CD8-positive, alpha-beta memory T cell (primary cell): ENCODE data around the gene MON1A. TPM values are rescaled to one million over a fixed set of nuclear protein-coding genes. Genes with fewer than 3 reads are reported as not detected.

Experiments
- CTCF ChIA-PET: fragments of 350-600 bp; sonication (Branson Sonifier 250); formaldehyde crosslinking; loops from one replicate; lab custom pipeline; 2021; ENCODE audit warnings: antibody characterized with exemption; lab: Charles Lee
- POLR2A ChIA-PET: fragments of 350-600 bp; sonication (Branson Sonifier 250); formaldehyde crosslinking; loops from one replicate; lab custom pipeline; 2021; ENCODE audit warnings: antibody characterized with exemption; lab: Charles Lee
- DNase-seq, 5 donors: peaks; one replicate each; pipeline versions ENCODE4 v3.0.0 to v3.0.0-alpha.2; 2020 to 2022; ENCODE audit warnings: mixed read lengths in 1 of 5
- H3K27ac ChIP-seq: one replicate; pipeline ENCODE4 v1.7.0; 2013; ENCODE audit warnings: low read depth, mild to moderate bottlenecking, low read length, moderate library complexity
- H3K27me3 ChIP-seq: 2 replicates; pipeline ENCODE4 v1.7.0; 2013; ENCODE audit warnings: low read length, mild to moderate bottlenecking; ENCODE audit not compliant: insufficient read depth, poor library complexity, severe bottlenecking
- H3K36me3 ChIP-seq: 2 replicates; pipeline ENCODE4 v1.7.0; 2013; ENCODE audit warnings: mild to moderate bottlenecking, low read length, moderate library complexity; ENCODE audit not compliant: insufficient read depth
- H3K4me1 ChIP-seq: 2 replicates; pipeline ENCODE4 v1.7.0; 2013; ENCODE audit warnings: mild to moderate bottlenecking, low read length, moderate library complexity; ENCODE audit not compliant: insufficient read depth
- H3K4me3 ChIP-seq: 2 replicates; pipeline ENCODE4 v1.7.0; 2013; ENCODE audit warnings: mild to moderate bottlenecking, low read length
- H3K9me3 ChIP-seq: 2 replicates; pipeline ENCODE4 v1.7.0; 2013; ENCODE audit warnings: mild to moderate bottlenecking, low read length
- H3K27ac Mint-ChIP-seq, 8 donors: one replicate each; pipeline ENCODE4 v1.8.0; 2020 to 2021; ENCODE audit warnings: mixed read lengths in 8 of 8, mild to moderate bottlenecking in 6 of 8, inconsistent platforms in 3 of 8, moderate library complexity in 3 of 8
- H3K27me3 Mint-ChIP-seq, 2 donors: one replicate each; pipeline ENCODE4 v1.8.0; 2020 to 2021; ENCODE audit warnings: mixed read lengths in 2 of 2, mild to moderate bottlenecking in 1 of 2, moderate library complexity in 1 of 2
- H3K36me3 Mint-ChIP-seq, 3 donors: one replicate each; pipeline ENCODE4 v1.8.0; 2020 to 2021; ENCODE audit warnings: mixed read lengths in 3 of 3, inconsistent platforms in 1 of 3, mild to moderate bottlenecking in 1 of 3
- H3K4me1 Mint-ChIP-seq, 3 donors: one replicate each; pipeline ENCODE4 v1.8.0; 2020 to 2021; ENCODE audit warnings: mixed read lengths in 3 of 3, inconsistent platforms in 1 of 3, mild to moderate bottlenecking in 1 of 3
- H3K4me3 Mint-ChIP-seq, 7 donors: one replicate each; pipeline ENCODE4 v1.8.0; 2020 to 2021; ENCODE audit warnings: mixed read lengths in 7 of 7, mild to moderate bottlenecking in 6 of 7, moderate library complexity in 4 of 7, inconsistent platforms in 2 of 7
- H3K9me3 Mint-ChIP-seq, 5 donors: one replicate each; pipeline ENCODE4 v1.8.0; 2020 to 2022; ENCODE audit warnings: mixed read lengths in 5 of 5, mild to moderate bottlenecking in 3 of 5, moderate library complexity in 2 of 5, inconsistent platforms in 1 of 5
- polyA plus RNA-seq: library from polyadenylated mRNA; unstranded; fragments of 300-500 nt; fragmentation: Illumina TruSeq; gene quantifications from one replicate; pipeline ENCODE4 v1.2.3, GENCODE V29; 2021
- total RNA-seq, 2 experiments: library from RNA; stranded (reverse); gene quantifications; one replicate each; pipeline ENCODE4 v1.2.3, GENCODE V29; 2021

Gene MON1A
- total and polyA plus RNA-seq, 3 experiments from 2014 or later: 17.9 to 22.4 (median 18.1) TPM

GRCh38 chr3:49869525-49870126 lies 60.0 kb downstream of the MON1A start, which contains the start of gene CAMKV:
CAMKV (minus strand) TSS chr3:49869906; CDS start chr3:49862388, 7,518 bp downstream.
- POLR2A ChIA-PET: no interaction called here
- peak within 1 kb of the TSS in 6 of 7 donors; percentile 15 to 47 (median 25) for H3K4me3 Mint-ChIP-seq
- no peak within 1 kb of the TSS for H3K4me3 ChIP-seq

DNA sequence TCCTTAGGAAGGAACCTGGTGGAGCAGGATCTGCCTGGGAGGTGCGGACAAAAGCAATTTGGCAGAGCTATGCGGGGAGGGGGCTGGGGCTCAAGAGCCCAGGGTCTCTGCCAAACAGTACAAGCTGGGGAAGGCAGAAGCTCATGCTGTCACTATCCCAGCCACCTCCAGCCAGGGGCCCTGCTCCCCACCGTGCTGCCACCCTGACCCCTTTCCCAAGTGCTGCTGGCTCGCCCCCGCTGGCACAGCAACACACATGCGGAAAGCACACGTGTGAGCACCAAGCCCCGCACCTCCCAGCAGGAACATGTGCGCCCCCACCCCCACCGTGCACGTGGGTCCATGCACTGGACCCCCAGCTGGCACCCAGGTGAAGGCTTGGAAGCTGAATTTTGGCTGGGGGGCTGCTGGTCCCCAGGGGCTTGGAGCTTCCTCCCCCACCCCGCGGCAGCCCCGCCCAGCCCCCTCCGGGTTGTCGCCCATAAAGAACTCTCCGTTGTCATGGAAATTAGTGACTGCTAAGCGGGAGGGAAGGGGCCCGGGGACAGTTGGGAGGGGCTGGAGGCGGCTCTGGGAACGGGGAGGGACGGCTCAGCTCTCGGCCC lies 60.6 kb downstream of the MON1A start:
- Histone ChIP-seq H3K9me3 (no peaks in the 10 kb centered on the region), H3K36me3 (no peaks in the 10 kb centered on the region), H3K4me1 (peaks cover 6% of the 10 kb centered on the region), H3K27me3 (peaks cover 25% of the 10 kb centered on the region), H3K4me3 (no peak overlapping the region), H3K27ac (no peak overlapping the region)
- Mint-ChIP-seq H3K9me3 (no peaks in the 10 kb centered on the region), H3K27me3 (peaks cover 39 to 44% of the 10 kb centered on the region in 2 donors), H3K4me1 (peaks cover 5 to 12% (median 6%) of the 10 kb centered on the region in 3 donors), H3K4me3 (peak overlapping the region in 3 of 7 donors; percentile 23 to 47 (median 37)), H3K27ac (no peak overlapping the region), H3K36me3 (no peaks in the 10 kb centered on the region)
- no peak for DNase-seq
- ChIA-PET POLR2A (no interaction called here), CTCF (interaction anchor here (1.0 kb wide), 1 partner anchor 12 kb away, joined by 3 read pairs; no protein-coding TSS in a partner anchor)

More at GRCh38 chr3:49869525-49870126, 60.0 kb downstream of the MON1A start, which contains the start of gene CAMKV:
- H3K4me1 Mint-ChIP-seq: peaks cover 5 to 12% (median 6%) of the 10 kb centered on the region in 3 donors
- H3K9me3 ChIP-seq: no peaks in the 10 kb centered on the region
- CTCF ChIA-PET: no interaction called here
- H3K36me3 Mint-ChIP-seq: no peaks in the 10 kb centered on the region
- H3K27ac ChIP-seq: no peak within 1 kb of the TSS
- peak in 3 of 5 donors; percentile 11 to 27 (median 14) for DNase-seq
- H3K4me1 ChIP-seq: peaks cover 6% of the 10 kb centered on the region
- H3K27ac Mint-ChIP-seq: peak within 1 kb of the TSS in 2 of 8 donors; percentile 33 to 43
- peaks cover 22% of the 10 kb centered on the region for H3K27me3 ChIP-seq
- H3K27me3 Mint-ChIP-seq: peaks cover 39 to 41% of the 10 kb centered on the region in 2 donors
- no peaks in the 10 kb centered on the region for H3K9me3 Mint-ChIP-seq
- no peaks in the 10 kb centered on the region for H3K36me3 ChIP-seq

GRCh38 chr3:49867871-49868321 lies 61.7 kb downstream of the MON1A start:
- Histone ChIP-seq H3K4me1 (peaks cover 6% of the 10 kb centered on the region), H3K36me3 (no peaks in the 10 kb centered on the region), H3K27ac (no peak overlapping the region), H3K4me3 (no peak overlapping the region), H3K9me3 (no peaks in the 10 kb centered on the region), H3K27me3 (peaks cover 25% of the 10 kb centered on the region)
- Mint-ChIP-seq H3K9me3 (no peaks in the 10 kb centered on the region), H3K4me1 (peaks cover 5 to 12% (median 5%) of the 10 kb centered on the region in 3 donors), H3K36me3 (no peaks in the 10 kb centered on the region), H3K27ac (no peak overlapping the region), H3K27me3 (peaks cover 40 to 54% of the 10 kb centered on the region in 2 donors), H3K4me3 (peak overlapping the region in 3 of 7 donors; percentile 23 to 51 (median 37))
- CTCF ChIA-PET: interaction anchor here (1.0 kb wide), 1 partner anchor 11 kb away, joined by 3 read pairs; no protein-coding TSS in a partner anchor
- no peak for DNase-seq
- POLR2A ChIA-PET: no interaction called here

DNA sequence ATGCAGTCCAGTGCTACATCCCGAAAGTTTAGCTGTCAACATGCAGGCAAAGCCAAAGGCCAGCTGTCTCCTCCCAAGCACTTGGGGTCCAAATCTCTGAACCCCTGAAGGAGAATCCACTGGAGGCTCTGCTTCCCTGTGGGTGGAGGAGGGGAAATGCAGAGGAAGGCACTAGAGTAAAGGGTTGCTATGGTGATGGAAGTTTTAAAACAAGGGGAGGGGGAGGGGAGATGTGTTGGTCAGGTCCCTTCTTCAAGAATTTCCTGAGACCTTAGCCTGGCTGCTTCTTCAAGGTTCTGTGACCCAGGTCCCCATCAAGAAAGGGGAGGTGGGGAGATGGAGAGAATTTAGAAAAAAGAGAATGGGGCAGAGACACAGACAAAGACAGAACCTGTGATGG lies 62.2 kb downstream of the MON1A start:
- Histone ChIP-seq H3K4me1 (peaks cover 6% of the 10 kb centered on the region), H3K36me3 (no peaks in the 10 kb centered on the region), H3K9me3 (no peaks in the 10 kb centered on the region), H3K27me3 (peaks cover 25% of the 10 kb centered on the region), H3K4me3 (no peak overlapping the region), H3K27ac (no peak overlapping the region)
- H3K4me1 Mint-ChIP-seq: peaks cover 4 to 12% (median 5%) of the 10 kb centered on the region in 3 donors
- no peaks in the 10 kb centered on the region for H3K9me3 Mint-ChIP-seq
- peak overlapping the region in 2 of 7 donors; percentile 19 to 22 for H3K4me3 Mint-ChIP-seq
- H3K36me3 Mint-ChIP-seq: no peaks in the 10 kb centered on the region
- peaks cover 44 to 57% of the 10 kb centered on the region in 2 donors for H3K27me3 Mint-ChIP-seq
- POLR2A ChIA-PET: interaction anchor here (0.5 kb wide), 1 partner anchor 143 kb away, joined by 7 read pairs; no protein-coding TSS in a partner anchor
- CTCF ChIA-PET: no interaction called here
- no peak for DNase-seq
- H3K27ac Mint-ChIP-seq: no peak overlapping the region

DNA sequence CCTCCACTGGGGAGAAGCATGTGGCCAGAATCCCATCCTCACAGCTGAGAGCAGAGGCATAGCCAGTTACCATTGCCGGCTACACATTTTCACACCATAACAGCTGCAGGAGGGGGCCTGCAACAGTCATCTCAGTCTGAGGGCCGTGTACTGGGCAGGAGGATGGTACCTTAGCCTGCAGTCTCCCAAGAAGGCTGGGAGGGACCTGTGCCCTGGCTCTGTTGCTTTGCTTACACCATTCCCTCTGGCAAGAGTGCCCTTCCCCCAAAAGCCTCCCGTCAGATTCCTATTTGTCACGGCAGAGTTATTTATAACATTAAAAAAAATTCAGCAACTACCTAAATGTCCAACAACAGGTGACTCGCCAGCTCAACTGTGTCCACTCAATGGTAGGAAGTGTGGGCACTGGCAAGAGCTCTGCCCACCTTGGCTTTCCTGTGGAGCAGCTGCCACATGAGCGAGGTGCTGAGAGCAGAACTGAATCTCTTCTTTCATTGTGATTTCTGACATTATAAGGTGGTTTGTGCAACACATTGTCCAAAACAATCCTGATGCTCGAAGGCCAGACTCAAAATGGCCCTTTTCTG lies 64.3 kb downstream of the MON1A start:
- H3K36me3 ChIP-seq: no peaks in the 10 kb centered on the region
- DNase-seq: no peak
- Mint-ChIP-seq H3K4me1 (peaks cover 0 to 9% (median 2%) of the 10 kb centered on the region in 3 donors), H3K27me3 (peaks cover 41 to 57% of the 10 kb centered on the region in 2 donors), H3K27ac (no peak overlapping the region), H3K9me3 (no peaks in the 10 kb centered on the region), H3K36me3 (no peaks in the 10 kb centered on the region), H3K4me3 (no peak overlapping the region)
- POLR2A ChIA-PET: interaction anchor here (0.5 to 0.7 kb wide), 3 partner anchors 15 to 319 kb away, joined by 3 to 5 read pairs (median 3); no protein-coding TSS in a partner anchor
- H3K27ac ChIP-seq: no peak overlapping the region
- CTCF ChIA-PET: no interaction called here
- H3K4me1 ChIP-seq: peaks cover 6% of the 10 kb centered on the region
- peaks cover 25% of the 10 kb centered on the region for H3K27me3 ChIP-seq
- H3K9me3 ChIP-seq: no peaks in the 10 kb centered on the region
- H3K4me3 ChIP-seq: no peak overlapping the region

- H3K27ac Mint-ChIP-seq: no peak overlapping the region
- Histone ChIP-seq H3K27me3 (peaks cover 21% of the 10 kb centered on the region), H3K27ac (no peak overlapping the region), H3K36me3 (no peaks in the 10 kb centered on the region), H3K9me3 (no peaks in the 10 kb centered on the region), H3K4me3 (no peak overlapping the region), H3K4me1 (peaks cover 6% of the 10 kb centered on the region)
- CTCF ChIA-PET: no interaction called here
- peaks cover 0 to 5% (median 2%) of the 10 kb centered on the region in 3 donors for H3K4me1 Mint-ChIP-seq
- POLR2A ChIA-PET: no interaction called here
- H3K4me3 Mint-ChIP-seq: no peak overlapping the region
- H3K36me3 Mint-ChIP-seq: no peaks in the 10 kb centered on the region
- DNase-seq: no peak
- no peaks in the 10 kb centered on the region for H3K9me3 Mint-ChIP-seq
- H3K27me3 Mint-ChIP-seq: peaks cover 40 to 54% of the 10 kb centered on the region in 2 donors
Measured at GRCh38 chr3:49864505-49864904, 65.1 kb downstream of the MON1A start.

- Histone ChIP-seq H3K9me3 (no peaks in the 10 kb centered on the region), H3K4me3 (no peak overlapping the region), H3K4me1 (peaks cover 14% of the 10 kb centered on the region), H3K27ac (no peak overlapping the region), H3K27me3 (peaks cover 4% of the 10 kb centered on the region), H3K36me3 (no peaks in the 10 kb centered on the region)
- ChIA-PET POLR2A (no interaction called here), CTCF (no interaction called here)
- Mint-ChIP-seq H3K36me3 (no peaks in the 10 kb centered on the region), H3K27me3 (peaks cover 8 to 20% of the 10 kb centered on the region in 2 donors), H3K4me1 (peaks cover 10 to 17% (median 12%) of the 10 kb centered on the region in 3 donors), H3K27ac (no peak overlapping the region), H3K4me3 (no peak overlapping the region), H3K9me3 (no peaks in the 10 kb centered on the region)
- no peak for DNase-seq
Measured at GRCh38 chr3:49859576-49860305, 69.9 kb downstream of the MON1A start.
